Dermis microvascular lymphatic vessel endothelial cell (primary cell): ENCODE measurements around the gene CST9L. TPM values are rescaled to one million over a fixed set of nuclear protein-coding genes. Genes with fewer than 3 reads are reported as not detected.

Source experiments
- total RNA-seq: library from RNA; depleted of rRNA; stranded (reverse); fragments of >200 nt; gene quantifications from 2 replicates; pipeline ENCODE4 v1.2.1, GENCODE V29; 2014

CST9L gene
- total RNA-seq, 1 donor from 2014 or later = not detected

Other genes with a start within 250 kb of the CST9L start
- 26.6 and 29.3 TPM in 2 replicates for gene NXT1, start 217.7 kb downstream of the CST9L start, total RNA-seq
- 14.6 and 22.5 TPM in 2 replicates for gene GZF1, start 206.3 kb downstream of the CST9L start, total RNA-seq
- 4.7 and 5.8 TPM in 2 replicates for gene NAPB, start 147.0 kb downstream of the CST9L start, total RNA-seq
- gene CSTL1, start 128.8 kb downstream of the CST9L start, total RNA-seq = not detected in 2 replicates
- not detected in 2 replicates for gene CST11, start 115.6 kb downstream of the CST9L start, total RNA-seq
- gene CST8, start 77.4 kb downstream of the CST9L start, total RNA-seq = not detected in 2 replicates
- gene CST9, start 37.4 kb upstream of the CST9L start, total RNA-seq = under 0.01 TPM in 1 of 2 replicates, not detected in the other
- 112 and 193 TPM in 2 replicates for gene CST3, start 69.5 kb upstream of the CST9L start, total RNA-seq
- gene CST4, start 120.6 kb upstream of the CST9L start, total RNA-seq = not detected in 2 replicates
- not detected in 2 replicates for gene CST1, start 182.5 kb upstream of the CST9L start, total RNA-seq